NCI-H2107 treated with DMSO at 0.1 percent for 48 hours (cell line): ENCODE results near the gene VENTX.
"Not testable (repeated sequence)": the region's sequence is repeated elsewhere in the genome, so short reads cannot be mapped to it uniquely, and the experiment has no call there.

ENCODE experiments used
- DNase-seq: peaks from one replicate; lab custom pipeline; 2025; ENCODE audit not compliant: unreplicated experiment; lab: John Stamatoyannopoulos, UW

The VENTX gene

DNA sequence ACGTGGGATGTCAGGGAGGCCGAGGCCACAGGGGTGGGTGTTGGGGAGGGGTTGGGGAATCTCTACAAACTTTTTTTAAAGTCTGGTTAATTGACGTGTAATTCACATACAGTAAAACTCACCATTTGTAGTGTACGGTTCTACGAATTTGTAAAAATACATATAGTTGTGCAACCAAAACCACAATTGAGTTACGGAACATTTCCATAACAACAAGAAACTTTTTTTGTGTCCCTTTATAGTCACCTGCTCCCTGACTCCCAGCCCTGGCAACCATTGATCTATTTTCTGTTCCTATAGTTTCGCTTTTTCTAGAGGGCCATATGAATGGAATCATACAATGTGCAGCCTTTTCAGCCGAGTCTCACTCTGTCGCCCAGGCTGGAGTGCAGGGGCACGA is 2.9 kb upstream of the VENTX start:
- not testable (repeated sequence) for DNase-seq

DNA sequence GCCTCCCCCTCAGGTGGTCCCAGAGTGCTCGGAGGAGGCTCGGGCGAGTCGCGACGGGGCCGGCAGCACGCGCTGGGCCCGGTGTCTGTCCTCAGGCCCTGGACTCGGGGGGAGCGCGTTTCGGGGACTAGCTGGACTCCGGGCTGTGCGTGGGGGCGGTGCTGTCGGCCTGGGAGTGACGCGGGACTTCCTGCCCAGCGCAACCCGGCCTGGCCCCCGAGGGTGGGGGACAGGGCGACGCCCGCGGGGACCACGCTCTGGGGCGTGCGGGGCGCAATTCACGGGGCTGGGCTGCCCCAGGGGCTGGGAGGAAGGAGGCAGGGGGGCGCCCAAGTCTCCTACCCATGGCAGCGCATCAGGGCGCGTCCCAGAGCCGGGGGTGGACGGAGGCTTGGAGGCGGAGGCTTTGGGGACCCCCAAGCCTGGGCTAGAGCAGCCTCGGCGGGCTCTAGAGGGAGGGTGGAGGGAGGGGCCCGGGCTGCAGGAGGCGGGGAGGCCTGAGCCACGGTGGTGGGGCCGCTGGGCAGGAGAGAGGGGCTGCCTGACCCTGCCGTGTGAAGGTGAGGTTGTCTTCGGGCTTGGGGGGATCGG is 2.3 kb upstream of the VENTX start:
- no peak for DNase-seq

DNA sequence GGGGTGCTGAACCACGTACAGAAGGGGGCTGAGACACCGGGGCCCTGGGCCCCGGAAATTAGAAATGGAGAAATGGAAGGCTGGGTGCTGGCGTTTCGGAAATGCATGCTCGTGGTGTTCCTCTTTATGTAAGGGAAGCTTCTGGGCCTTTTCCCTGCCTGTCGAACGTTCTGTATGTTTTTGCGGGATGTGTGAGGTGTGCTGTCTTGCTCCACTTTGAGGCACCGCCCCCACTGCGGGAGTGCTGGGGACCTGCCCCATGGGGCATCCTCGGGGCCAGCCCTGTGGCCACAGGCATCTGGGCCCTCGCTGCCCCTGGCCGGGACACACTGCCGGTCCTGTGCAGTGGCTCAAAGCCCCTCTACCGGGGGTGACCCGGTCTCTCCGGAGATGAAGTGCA is 1.7 kb upstream of the VENTX start:
- no peak for DNase-seq

DNA sequence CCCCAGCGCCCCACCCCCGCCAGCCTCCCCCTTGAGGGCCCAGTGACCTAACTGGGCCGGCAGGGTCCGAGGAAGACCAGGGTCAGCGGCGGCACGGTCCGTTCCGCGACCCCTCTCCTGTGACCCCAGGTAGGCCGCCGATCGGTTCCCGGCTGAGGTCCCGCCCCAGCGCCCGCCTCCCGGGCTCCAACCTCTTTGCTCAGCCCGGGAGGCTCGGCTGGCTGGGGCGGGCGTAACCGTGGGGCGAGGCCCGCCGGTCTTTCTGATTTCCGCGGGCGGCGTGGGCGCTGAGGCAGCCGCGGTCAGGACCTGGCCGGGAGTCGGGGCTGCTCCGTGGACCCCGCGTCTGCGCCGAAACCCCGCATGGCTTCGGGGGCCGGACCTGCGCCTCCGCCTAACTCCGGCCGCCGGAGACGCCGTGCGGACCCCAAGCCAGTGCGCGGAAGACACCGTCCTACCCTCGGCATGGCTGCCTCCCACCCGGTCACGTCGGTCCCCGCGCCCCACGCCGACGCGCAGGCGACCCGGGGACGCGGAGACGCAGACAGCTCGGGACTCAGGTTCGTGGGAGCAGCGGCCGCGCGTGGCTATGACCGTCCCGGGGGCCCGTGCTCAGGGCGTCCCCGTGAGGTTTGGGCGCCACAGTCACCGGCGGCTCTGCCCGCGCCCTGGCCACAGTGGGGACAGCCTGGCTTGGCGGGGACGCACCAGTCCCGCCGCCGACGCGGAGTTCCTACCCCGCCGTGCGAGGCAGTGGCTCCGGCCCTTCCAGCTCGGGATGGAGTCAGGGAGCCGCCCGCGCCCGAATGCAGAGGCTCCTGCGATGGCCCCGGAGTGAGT is 1.0 kb upstream of the VENTX start:
- DNase-seq = no peak

DNA sequence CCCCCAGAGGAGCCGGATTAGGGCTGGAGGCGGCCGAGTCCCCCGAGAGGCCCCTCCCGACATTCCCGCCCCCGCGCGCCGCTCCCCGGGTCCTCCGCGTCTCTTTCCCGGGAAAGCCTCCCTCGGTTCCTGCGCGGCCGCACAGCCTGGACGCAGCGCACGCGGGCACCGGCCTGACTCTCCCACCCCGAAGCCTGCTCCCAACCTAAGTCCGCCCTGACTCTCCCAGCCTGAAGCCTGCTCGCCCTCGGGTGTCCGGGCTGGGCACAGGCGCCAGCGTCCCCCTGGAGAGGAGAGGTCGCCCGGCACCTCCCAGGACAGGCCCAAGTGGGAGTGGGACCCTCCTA is 441 bp upstream of the VENTX start:
- DNase-seq = no peak

DNA sequence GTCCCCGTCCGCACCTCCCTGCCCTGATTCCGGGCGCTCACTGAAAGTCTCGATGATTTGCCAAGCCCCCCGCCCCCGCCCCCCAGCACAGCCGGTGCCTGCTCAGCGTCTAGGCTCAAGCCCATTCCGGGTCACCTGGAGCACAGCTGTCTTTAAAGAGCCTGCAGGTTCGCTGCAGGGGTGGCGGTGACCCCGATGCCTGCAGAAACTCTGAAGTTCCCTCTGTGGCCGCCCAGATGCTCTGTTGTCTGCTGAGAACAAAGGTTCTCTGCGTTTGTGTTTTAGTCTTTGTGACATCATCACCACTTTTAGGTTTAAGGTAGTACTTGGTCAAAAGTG is 780 bp downstream of the VENTX start:
- DNase-seq = no peak

DNA sequence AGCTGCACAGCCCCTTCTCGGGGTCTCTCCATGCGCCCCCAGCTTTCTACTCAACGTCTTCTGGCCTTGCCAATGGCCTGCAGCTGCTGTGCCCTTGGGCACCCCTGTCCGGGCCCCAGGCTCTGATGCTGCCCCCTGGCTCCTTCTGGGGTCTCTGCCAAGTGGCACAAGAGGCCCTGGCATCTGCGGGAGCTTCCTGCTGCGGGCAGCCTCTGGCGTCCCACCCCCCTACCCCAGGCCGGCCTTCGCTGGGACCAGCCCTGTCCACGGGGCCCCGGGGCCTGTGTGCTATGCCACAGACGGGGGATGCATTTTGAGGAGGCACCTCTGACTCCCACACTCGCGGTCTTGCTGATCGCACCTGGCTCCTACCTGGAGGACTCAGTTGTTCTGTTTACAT is 2.3 kb downstream of the VENTX start:
- DNase-seq = no peak

DNA sequence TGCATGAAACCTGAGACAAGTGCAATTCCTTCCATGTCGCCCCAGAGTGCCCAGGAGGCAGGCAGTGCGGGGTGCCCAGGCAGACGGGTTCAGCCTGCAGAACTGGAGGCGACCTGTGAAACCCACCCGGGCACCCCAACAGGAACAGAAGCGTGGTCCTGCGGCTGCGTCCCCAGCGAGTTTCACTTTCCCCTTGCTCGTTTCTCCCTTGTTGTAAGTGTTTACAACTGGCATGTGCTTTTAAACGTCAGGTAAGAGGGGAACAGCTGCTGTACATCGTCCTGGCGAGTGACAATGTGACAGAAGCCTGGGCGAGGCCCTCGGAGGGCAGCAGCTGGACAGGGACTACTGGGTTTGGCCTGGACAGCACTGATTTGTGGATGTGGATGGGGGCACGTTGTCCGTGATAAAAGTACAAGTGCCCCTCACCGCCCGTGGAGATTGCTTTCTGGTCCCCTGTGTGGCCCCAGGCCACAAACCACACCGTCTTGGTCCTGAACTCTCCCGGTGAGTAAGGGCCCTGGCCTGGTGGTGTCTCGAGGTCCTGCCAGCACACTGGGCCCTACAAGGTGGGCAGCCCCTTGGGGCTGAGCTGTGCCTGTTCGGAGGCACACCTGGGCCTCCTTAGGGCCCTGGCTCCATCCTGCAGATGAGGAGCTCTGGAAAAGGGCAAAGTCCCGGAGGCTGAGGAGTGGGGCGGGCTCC is 4.0 kb downstream of the VENTX start:
- no peak for DNase-seq

DNA sequence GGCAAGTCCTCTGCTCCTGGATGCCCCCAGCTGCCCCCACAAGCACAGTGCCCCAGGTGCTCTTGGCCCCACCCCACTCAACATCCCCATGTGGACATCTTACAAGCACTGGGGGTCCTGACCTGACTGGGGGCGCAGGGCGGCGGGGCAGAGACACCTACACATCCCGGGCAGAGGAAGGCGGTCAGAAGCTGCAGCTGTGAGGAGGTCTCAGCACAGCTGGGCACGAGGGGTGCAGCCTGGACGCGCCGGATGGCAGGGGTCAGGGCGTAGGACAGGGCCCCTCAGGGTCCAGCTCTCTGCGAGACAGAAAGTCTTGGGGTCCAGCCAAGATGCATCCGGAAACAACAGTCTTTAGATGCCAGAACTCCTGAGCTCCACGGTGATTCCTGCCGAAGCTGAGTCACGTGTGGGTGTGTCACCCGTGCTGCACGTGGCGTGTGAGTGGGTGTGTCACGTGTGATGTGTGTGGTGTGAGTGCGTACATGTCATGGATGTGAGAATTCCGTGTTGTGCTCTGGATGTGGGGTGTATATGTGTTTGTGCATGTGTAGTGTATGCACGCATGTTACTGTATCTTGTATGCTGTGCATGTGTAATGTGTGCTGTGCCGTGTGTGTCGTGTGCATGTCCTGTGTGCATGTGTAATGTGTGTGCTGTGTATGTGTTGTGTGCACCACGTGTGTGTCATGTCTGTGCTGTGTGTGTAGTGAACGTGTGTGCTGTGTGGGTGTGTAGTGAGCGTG is 5.1 kb downstream of the VENTX start:
- DNase-seq = no peak

DNA sequence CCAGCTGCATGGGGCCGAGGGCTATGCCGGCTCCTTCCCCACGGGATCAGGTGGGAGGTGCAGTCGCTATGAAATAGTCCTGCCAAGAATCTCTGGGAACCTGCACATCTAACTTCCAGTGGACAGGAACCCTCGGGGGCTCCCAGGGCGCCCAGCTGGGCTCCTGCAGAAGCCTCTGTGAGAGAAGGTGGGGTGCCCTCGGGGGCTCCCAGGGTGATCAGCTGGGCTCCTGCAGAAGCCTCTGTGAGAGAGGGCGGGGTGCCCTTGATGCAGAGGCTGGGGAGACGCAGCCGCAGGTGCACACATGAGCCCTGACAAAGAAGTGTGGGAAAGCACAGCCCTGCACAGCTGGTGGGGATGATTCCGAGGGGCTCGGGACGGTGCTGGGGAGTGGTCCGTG is 5.9 kb downstream of the VENTX start:
- no peak for DNase-seq

DNA sequence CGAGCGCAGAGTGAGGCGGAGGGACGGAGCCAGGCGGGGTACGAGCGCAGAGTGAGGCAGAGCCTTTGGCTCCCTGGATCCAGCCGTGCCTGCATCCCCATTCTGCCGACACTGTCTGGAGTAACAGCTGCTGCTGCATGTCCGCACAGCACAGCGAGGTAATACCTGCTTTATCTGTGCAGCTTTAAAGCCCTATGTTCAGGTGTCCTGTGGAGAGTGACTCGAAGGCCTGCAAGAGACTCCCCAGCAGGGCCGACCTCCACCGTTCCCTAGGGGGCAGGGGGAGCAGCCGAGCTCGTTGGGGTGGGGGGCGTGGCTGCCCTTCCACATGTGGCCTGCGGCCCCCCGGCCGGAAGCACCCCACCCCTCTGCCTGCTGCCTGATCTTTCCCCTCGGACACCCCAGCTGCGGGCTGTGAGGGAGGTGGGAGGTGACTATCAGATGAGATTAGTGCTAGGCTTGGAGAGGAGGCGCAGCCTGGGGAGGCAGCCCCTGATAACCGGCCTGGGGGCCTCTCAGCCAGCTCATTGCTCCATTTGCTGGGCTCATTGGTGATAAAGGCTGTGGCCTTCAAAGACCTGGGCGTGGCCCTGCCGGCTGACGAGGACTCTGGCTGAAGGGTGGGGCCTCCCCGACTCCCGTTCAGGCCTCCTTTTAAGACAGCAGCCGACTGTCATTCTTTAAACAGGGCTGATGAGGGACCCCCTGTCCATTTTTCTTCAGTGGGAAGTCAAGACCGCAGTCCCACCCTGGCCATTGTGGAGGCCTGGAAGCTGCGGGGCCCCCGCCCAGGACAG is 8.0 kb downstream of the VENTX start:
- DNase-seq = no peak

DNA sequence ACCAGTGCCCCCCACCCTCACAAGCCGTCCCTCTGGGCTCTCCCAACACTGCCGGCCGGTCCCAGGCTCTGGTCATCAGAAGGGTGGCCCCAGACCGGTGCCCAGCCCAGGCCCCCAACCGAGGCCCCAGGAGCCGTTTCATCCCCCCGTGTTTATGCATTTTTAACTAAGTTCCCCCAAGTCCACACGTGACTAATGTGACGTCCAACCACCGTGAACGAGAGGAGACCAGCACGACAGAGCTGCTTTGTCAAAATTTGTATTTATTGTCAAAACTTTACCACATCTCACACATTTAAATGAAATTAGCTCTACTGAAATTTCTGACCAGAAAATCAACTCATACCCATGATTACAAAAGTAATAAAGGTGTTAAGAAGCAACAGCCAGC is 8.6 kb downstream of the VENTX start:
- no peak for DNase-seq

DNA sequence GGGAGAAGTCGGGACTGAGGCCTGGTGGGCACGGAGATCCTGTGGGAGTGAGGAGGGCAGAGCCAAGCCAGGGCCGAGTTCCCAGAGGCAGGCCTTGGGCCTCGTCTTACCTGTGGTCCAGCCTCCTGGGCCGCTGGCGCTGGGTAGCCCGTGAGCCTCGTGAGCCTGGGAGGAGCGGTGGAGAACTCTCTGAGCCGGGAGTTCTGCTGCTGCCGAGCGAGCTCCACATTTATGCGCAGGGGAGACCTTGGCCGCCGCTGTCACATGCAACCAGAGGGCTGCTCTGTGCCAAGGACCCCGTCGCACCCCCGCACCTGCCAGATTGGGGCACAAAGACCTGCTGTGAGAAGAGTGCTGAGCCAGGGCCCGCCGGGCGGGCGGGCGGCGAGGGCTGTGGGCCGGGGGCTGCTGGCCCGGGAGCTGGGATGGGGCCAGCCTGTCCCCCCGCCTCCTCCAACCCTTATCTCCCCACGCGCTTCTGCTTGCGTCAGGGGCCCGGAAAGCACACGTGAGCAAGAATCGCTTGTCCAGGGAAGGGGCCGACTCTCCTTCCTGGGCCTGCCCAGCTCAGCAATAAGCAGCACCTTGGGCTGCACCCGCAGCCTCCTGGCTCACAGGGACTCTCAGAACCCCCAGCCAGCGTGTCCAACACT is 10.2 kb downstream of the VENTX start:
- no peak for DNase-seq

DNA sequence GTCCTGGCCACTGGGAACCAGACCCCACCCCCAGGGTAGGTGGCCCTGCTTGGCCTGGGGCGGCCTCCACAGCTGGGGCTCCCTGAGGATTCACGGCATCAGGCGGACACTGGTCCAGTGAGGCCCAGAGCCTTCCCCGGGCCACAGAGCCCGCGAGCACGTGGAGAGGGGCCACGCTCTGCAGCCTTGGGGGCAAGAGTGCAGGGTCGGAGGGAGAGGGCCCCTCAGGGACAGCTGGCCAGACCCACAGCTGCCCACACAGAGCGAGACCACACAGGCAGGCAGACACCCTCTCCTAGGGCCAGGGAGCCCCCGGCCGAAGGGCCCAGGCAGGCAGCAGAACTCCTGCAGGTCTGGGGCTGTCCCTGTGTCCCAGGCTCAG is 10.7 kb downstream of the VENTX start:
- no peak for DNase-seq

DNA sequence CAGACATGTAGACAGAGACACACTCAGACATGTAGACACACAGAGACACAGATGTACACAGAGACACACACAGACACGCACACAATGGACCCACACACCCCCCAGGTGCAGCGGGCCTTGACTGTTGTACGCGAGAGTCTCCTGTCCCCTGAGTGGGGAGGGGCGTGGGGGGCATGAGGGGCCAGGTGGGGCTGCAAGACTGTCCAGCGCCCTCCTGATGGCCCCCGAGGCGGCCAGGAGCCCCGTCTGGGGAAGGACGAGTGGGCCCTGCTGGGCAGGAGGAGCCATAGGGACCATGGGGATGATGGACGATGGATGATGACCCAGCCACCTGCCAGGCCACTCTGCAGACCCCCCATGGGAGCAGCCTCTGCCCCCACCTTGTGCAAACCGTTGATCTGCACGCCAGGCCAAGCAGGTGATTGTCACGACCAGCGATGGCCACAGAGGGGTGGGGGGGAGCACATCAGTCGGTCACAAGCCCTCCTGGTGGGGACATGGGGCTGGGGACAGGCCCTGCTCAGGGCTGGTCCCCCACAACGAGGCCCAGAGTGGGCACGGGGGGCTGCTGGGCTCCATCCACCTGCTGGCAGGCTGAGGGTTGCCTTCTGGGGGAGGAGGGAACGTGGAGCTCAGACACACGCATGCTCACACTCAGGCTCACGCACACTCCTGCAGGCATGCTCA is 11.6 kb downstream of the VENTX start:
- DNase-seq = no peak

DNA sequence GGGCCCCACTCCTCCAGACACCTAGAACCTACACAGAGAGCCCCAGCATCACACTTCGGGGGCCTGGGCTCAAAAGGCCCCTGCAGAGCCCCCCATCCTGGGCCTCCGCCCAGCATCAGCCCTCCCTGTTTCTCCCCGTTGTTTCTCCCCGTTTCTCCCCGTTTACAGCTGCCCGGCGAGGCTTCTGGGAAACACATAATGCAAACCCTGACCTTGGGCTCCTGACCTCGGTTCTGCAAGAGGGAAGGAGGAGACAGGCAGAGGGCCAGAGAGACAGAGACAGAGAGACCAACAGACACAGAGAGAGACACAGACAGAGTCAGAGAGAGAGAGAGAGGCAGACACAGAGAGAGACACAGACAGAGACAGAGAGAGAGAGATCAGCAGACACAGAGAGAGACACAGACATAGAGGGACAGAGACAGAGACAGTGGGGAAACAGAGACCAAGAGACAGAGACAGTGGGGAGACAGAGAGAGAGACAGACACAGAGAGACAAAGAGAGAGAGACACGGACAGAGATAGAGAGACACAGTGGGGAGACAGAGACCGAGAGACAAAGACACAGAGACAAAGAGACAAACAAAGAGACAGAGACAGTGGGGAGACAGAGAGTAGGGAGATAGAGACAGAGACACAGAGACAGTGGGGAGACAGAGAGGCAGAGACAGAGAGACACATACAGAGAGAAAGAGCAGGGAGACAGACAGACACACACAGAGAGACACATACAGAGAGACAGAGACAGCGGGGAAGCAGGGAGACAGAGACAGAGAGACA is 12.5 kb downstream of the VENTX start:
- no peak for DNase-seq

DNA sequence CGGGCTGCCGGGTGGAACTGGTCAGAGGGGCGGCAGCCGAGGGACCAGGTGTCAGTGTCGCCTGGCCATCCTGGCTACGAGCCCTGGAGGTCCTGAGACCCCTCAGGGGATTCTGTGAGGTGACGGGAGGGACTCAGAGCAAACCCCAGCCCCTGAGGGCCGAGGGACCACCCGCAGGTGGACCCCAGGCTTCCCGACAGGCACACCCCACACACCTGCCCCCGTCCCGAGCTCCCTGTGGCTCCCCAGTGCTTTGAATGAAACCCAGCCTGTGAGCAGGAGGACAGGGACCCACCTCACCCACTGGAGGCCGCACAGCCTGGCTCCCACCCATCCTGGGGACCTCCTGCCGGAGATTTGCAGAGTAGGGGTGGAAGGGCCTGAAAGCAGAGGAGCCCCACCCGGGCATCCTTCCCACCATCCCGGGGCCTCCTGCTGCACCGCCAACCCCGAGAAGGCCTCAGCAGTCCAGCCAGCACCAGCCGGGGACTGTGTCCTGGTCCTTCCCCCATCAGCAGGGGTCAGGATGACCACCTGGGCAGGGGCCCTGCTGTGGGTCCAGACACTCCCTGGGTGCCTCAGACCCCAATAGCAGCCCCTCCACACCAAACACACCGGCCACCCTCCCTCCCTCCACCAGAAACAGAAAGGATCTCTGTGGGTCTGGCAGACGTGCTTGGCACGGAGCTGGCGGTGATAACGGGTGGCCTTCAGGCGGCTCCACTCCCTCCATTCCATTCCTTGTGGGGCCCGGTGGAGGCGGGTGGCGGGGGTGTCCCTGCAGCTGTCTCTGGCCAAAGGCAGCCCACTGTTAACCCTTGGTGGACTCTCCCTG is 13.9 kb downstream of the VENTX start:
- no peak for DNase-seq

DNA sequence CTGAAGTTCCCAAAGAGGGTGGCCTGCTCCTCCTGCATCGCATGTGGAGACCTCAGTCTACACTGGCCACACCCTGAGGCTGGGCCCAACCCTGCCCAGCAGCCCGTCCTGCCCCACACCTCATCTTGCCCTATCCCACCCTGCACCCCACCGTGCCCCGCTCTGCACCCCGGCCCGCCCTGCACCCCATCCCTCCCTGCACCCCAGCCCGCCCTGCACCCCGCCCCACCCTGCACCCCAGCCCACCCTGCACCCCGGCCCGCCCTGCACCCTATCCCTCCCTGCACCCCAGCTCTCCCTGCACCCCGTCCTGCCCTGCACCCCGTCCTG is 14.5 kb downstream of the VENTX start:
- DNase-seq = no peak
